K562 (cell line): Measurements from ENCODE around the gene MKNK1. TPM values are rescaled to one million over a fixed set of nuclear protein-coding genes. Genes with fewer than 3 reads are reported as not detected.

Source experiments
- ATAC-seq: fragments of 200-7000 bp; cut with Tn5 transposase; 3 replicates; pipeline ENCODE4 v1.9.1; 2020; ENCODE audit warnings: moderate library complexity
- BruUV-seq: library from RNA; stranded (reverse); fragments of 400-500 nt; replicated peaks from 2 replicates; lab custom pipeline; 2021; lab: Mats Ljungman, UMichigan
- CTCF ChIA-PET: fragments of 300-600 bp; formaldehyde crosslinking; extraction: SDS; loops from one replicate; lab custom pipeline; 2021; ENCODE audit warnings: low intra/inter-chr PET ratio; lab: Yijun Ruan, JAX
- POLR2A ChIA-PET: fragments of 300-600, 350-650 bp; sonication (Branson Sonifier 250); formaldehyde crosslinking; extraction: SDS; loops from one replicate; lab custom pipeline; 2021; ENCODE audit warnings: antibody characterized with exemption, inconsistent platforms; lab: Yijun Ruan, JAX
- DNase-seq, 4 experiments: peaks; one replicate each; pipeline versions ENCODE4 v3.0.0 to v3.0.0-alpha.2; 2011 to 2018; ENCODE audit warnings: low spot score in 3 of 4, mixed read lengths in 3 of 4; ENCODE audit errors: extremely low read depth in 1 of 4
- FAIRE-seq: peaks from 2 replicates; lab custom pipeline; 2011; peaks lifted over from hg19 to GRCh38; lab: Jason Lieb, UNC
- H2AFZ ChIP-seq: 2 replicates; pipeline ENCODE4 v1.6.0; 2011; ENCODE audit warnings: low read depth, low read length, control low read depth, inconsistent platforms
- H3K27ac ChIP-seq: fragments of 200-600 bp; 3 replicates; pipeline ENCODE4 v1.8.0; 2011; ENCODE audit warnings: low read depth, mild to moderate bottlenecking, control low read depth, inconsistent platforms, low read length, moderate library complexity, mixed read lengths; ENCODE audit errors: extremely low read depth
- H3K27me3 ChIP-seq, 2 experiments: fragments of 300-600 bp in 1 of 2; 2 replicates in 1 of 2; 3 replicates in 1 of 2; pipeline versions ENCODE4 v1.6.0 to v1.8.0; 2011; ENCODE audit warnings: inconsistent platforms in 2 of 2, low read length in 2 of 2, mild to moderate bottlenecking in 1 of 2, mixed read lengths in 1 of 2, moderate library complexity in 1 of 2; ENCODE audit not compliant: control insufficient read depth in 2 of 2, insufficient read depth in 2 of 2
- H3K36me3 ChIP-seq: fragments of 300-600 bp; 3 replicates; pipeline ENCODE4 v1.8.0; 2011; ENCODE audit warnings: mild to moderate bottlenecking, low read length, inconsistent platforms; ENCODE audit not compliant: control insufficient read depth, insufficient read depth
- H3K4me1 ChIP-seq, 2 experiments: fragments of 200-600 bp in 1 of 2; replicated peaks in 1 of 2; 2 replicates in 1 of 2; 3 replicates in 1 of 2; pipeline versions ENCODE4 v1.5.1 to v1.8.0; 2011; ENCODE audit warnings: inconsistent platforms in 2 of 2, low read length in 2 of 2, mild to moderate bottlenecking in 1 of 2, mixed read lengths in 1 of 2, moderate library complexity in 1 of 2; ENCODE audit not compliant: control insufficient read depth in 2 of 2, insufficient read depth in 2 of 2
- H3K4me2 ChIP-seq: 2 replicates; pipeline ENCODE4 v1.6.1; 2011; ENCODE audit warnings: low read length, control low read depth, inconsistent platforms, mixed read lengths; ENCODE audit not compliant: insufficient read depth
- H3K4me3 ChIP-seq: fragments of 200-600 bp; sonication (generic), shearing (Covaris generic); 2 replicates; pipeline ENCODE4 v1.5.1; 2016; ENCODE audit warnings: control low read depth, inconsistent platforms
- H3K79me2 ChIP-seq: fragments of 200-600 bp; 3 replicates; pipeline ENCODE4 v1.8.0; 2011; ENCODE audit warnings: low read length, inconsistent platforms; ENCODE audit not compliant: control insufficient read depth, insufficient read depth
- H3K9ac ChIP-seq, 2 experiments: 2 replicates each; pipeline versions ENCODE4 v1.6.0 to v1.6.1; 2011; ENCODE audit warnings: low read depth in 2 of 2, low read length in 2 of 2, control low read depth in 1 of 2, inconsistent platforms in 1 of 2, mild to moderate bottlenecking in 1 of 2, mixed read lengths in 1 of 2; ENCODE audit not compliant: insufficient read depth in 1 of 2
- H3K9me1 ChIP-seq: one replicate; pipeline ENCODE4 v1.6.0; 2011; ENCODE audit warnings: inconsistent platforms, mild to moderate bottlenecking, low read length, moderate library complexity; ENCODE audit not compliant: control insufficient read depth, insufficient read depth
- H3K9me3 ChIP-seq: replicated peaks from 2 replicates; pipeline ENCODE4 v1.5.1; 2011; ENCODE audit warnings: low read depth, low read length, inconsistent platforms; ENCODE audit not compliant: control insufficient read depth, insufficient read depth
- H4K20me1 ChIP-seq: replicated peaks from 2 replicates; pipeline ENCODE4 v1.6.1; 2011; ENCODE audit warnings: low read length, inconsistent platforms, mixed read lengths; ENCODE audit not compliant: control insufficient read depth, insufficient read depth
- CREBBP ChIP-seq: IDR thresholded peaks from one replicate; pipeline ENCODE4 v1.6.1; 2012; ENCODE audit warnings: low read depth, mild to moderate bottlenecking, control low read depth, inconsistent platforms, low read length
- FOXA3 ChIP-seq, 2 experiments: fragments of 450-650 bp in 1 of 2; sonication (generic) in 1 of 2; formaldehyde crosslinking; IDR thresholded peaks in 1 of 2; conservative IDR thresholded peaks in 1 of 2; 2 replicates each; pipeline versions ENCODE4 v1.4.0 to v1.8.0; 2020 to 2022; ENCODE audit warnings: mild to moderate bottlenecking in 2 of 2, missing genetic modification reagents in 1 of 2
- GABPB2 ChIP-seq: fragments of 250-450 bp; sonication (Bioruptor Pico); conservative IDR thresholded peaks from 2 replicates; pipeline ENCODE4 v1.5.1; 2021; ENCODE audit warnings: mild to moderate bottlenecking
- GTF2F1 ChIP-seq: IDR thresholded peaks from 2 replicates; pipeline ENCODE4 v1.6.1; 2011; ENCODE audit warnings: low read depth, low read length, improper control_type of control experiment
- HDAC8 ChIP-seq: fragments of 450-650 bp; IDR thresholded peaks from 2 replicates; pipeline ENCODE4 v1.6.1; 2016; ENCODE audit warnings: mild to moderate bottlenecking, missing genetic modification characterization, moderate library complexity, missing compliant biosample characterization
- HDGF ChIP-seq: fragments of 450-650 bp; IDR thresholded peaks from 2 replicates; pipeline ENCODE4 v1.6.1; 2016
- HSF4 ChIP-seq: fragments of 250-450 bp; sonication (Bioruptor Pico); IDR thresholded peaks from 2 replicates; pipeline ENCODE4 v2.1.2; 2022; ENCODE audit warnings: mild to moderate bottlenecking, moderate library complexity, borderline replicate concordance
- MCM5 ChIP-seq: fragments of 450-650 bp; IDR thresholded peaks from 2 replicates; pipeline ENCODE4 v1.6.1; 2016; ENCODE audit warnings: low read depth
- MEF2A ChIP-seq: IDR thresholded peaks from 2 replicates; pipeline ENCODE4 v1.6.1; 2011; ENCODE audit warnings: low read depth, mild to moderate bottlenecking, low read length, moderate library complexity; ENCODE audit not compliant: control insufficient read depth
- PML ChIP-seq: IDR thresholded peaks from 2 replicates; pipeline ENCODE4 v1.6.1; 2012; ENCODE audit warnings: low read length, inconsistent platforms
- SOX6 ChIP-seq: fragments of 450-650 bp; IDR thresholded peaks from 2 replicates; pipeline ENCODE4 v1.6.1; 2014; ENCODE audit warnings: mild to moderate bottlenecking
- WGBS: fragments of 100-300 bp; shearing (Covaris generic); methylation state at CpG from one replicate; pipeline ENCODE4 v1.1.6; 2016; ENCODE audit warnings: low coverage, mixed read lengths; ENCODE audit not compliant: insufficient coverage; ENCODE audit errors: missing lambda C conversion rate; 5-methylcytosine and 5-hydroxymethylcytosine counted together
- in situ Hi-C: fragments of 300-500 bp; cut with MboI; formaldehyde crosslinking; loops from 4 replicates; pipeline ENCODE4 v1.15.0; 2018; ENCODE audit warnings: inconsistent platforms, mixed read lengths
- intact Hi-C: fragments of 100-400 bp; cut with micrococcal nuclease; formaldehyde crosslinking; loops from 2 replicates; pipeline ENCODE4 v1.14.2; 2022
- polyA plus RNA-seq, 8 experiments: library from polyadenylated mRNA; depleted of rRNA in 4 of 8; stranded (reverse) in 5 of 8; unstranded in 3 of 8; fragments of >200 nt; fragmentation: Nextera tagmentation in 2 of 8; fragmentation: Illumina TruSeq in 1 of 8; extraction: Ambion mirVana in 2 of 8; extraction: Trizol in 1 of 8; gene quantifications; 2 replicates each; pipeline versions ENCODE4 v1.2.1 to v1.2.3, GENCODE V29; 2011 to 2014; ENCODE audit warnings: inconsistent platforms in 1 of 8, missing spikeins in 1 of 8
- total RNA-seq, 7 experiments: library from RNA; depleted of rRNA in 6 of 7; stranded (reverse); fragments of >200 nt in 6 of 7; fragmentation: Illumina TruSeq in 2 of 7; extraction: Trizol in 2 of 7; gene quantifications; 2 replicates each; pipeline versions ENCODE4 v1.2.1 to v1.2.3, GENCODE V29; 2011 to 2021; ENCODE audit warnings: low replicate concordance in 1 of 7
- TF ChIP-seq, protein P1 (sequence below): IDR thresholded peaks from 2 replicates; pipeline ENCODE4 v1.6.1; 2011; ENCODE audit not compliant: insufficient read length; ENCODE audit errors: extremely low read depth
- TF ChIP-seq, protein P2 (sequence below), 2 experiments: fragments of 450-650 bp; IDR thresholded peaks; 2 replicates each; pipeline ENCODE4 v1.6.1; 2016; ENCODE audit warnings: mild to moderate bottlenecking in 2 of 2, borderline replicate concordance in 1 of 2, low read depth in 1 of 2, moderate library complexity in 1 of 2

MKNK1 gene
- total and polyA plus RNA-seq, 9 of the 15 experiments (the other 6 are each of a cell fraction or from before 2014, with no cell fraction given) = 27.7 to 51.3 (median 43.7) TPM

DNA sequence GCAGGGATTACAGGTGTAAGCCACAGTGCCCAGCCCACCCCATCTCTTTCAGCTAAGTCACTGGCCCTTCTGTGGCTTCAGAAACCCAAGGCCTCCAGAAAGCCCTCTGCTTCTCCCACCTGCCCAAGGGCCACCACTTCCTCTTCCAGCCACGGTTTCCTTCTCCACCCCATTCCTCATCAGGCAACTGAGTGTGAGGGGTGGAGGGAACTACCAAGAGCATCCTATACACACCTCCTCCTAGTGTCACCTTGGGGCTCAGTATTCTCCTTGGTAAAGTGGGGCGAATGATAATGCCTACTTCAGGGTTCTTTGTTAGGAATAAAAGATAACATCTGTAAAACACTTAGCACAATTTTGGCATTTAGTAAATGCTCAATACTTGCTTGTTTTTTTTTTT, 82.7 kb downstream of the MKNK1 start:
- FAIRE-seq (no peak), DNase-seq (no peak), ATAC-seq (no peak)
- Histone ChIP-seq H3K9me3 (no peaks in the 10 kb centered on the region), H3K4me1 (peaks cover 90 to 95% of the 10 kb centered on the region in 2 experiments), H3K4me2 (no peak overlapping the region), H3K27ac (peak overlapping the region; percentile 85), H3K4me3 (no peak overlapping the region), H3K9ac (peak overlapping the region; percentile 5 to 67; a peak in 1 of 4 replicates), H2AFZ (peak overlapping the region; percentile 51; the same call in 1 of the 2 replicates), H3K9me1 (peaks cover 4% of the 10 kb centered on the region), H3K36me3 (no peaks in the 10 kb centered on the region), H4K20me1 (no peaks in the 10 kb centered on the region), H3K79me2 (no peaks in the 10 kb centered on the region), H3K27me3 (no peaks in the 10 kb centered on the region)
- ChIA-PET POLR2A (interaction anchor here (0.6 to 5.7 kb wide), 11 partner anchors 9 to 406 kb away, joined by 3 to 36 read pairs (median 3); partner anchors contain the start of gene KNCN), CTCF (interaction anchor here (1.1 to 1.3 kb wide), 2 partner anchors 43 to 78 kb away, joined by 3 to 4 read pairs; no protein-coding TSS in a partner anchor)
- BruUV-seq = no TSS peak
- in situ Hi-C loops = no loop called here
- intact Hi-C loops = no loop called here
- WGBS = 33% methylated on average over 2 of the region's 2 CpGs
- TF ChIP-seq PML = no peak
- no peak for TF ChIP-seq FOXA3 (CRISPR knock-in tag; conservative IDR thresholded peaks at IDR 0.05 in 1 of 2, IDR thresholded peaks at IDR 0.05 in 1 of 2)
- TF ChIP-seq MCM5 = no peak
- peak; percentile 23; the same call in 1 of the 2 replicates for TF ChIP-seq HDGF
- TF ChIP-seq HDAC8 (tag) = no peak
- TF ChIP-seq, protein P1, sequence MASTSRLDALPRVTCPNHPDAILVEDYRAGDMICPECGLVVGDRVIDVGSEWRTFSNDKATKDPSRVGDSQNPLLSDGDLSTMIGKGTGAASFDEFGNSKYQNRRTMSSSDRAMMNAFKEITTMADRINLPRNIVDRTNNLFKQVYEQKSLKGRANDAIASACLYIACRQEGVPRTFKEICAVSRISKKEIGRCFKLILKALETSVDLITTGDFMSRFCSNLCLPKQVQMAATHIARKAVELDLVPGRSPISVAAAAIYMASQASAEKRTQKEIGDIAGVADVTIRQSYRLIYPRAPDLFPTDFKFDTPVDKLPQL = no peak
- TF ChIP-seq, protein P2, sequence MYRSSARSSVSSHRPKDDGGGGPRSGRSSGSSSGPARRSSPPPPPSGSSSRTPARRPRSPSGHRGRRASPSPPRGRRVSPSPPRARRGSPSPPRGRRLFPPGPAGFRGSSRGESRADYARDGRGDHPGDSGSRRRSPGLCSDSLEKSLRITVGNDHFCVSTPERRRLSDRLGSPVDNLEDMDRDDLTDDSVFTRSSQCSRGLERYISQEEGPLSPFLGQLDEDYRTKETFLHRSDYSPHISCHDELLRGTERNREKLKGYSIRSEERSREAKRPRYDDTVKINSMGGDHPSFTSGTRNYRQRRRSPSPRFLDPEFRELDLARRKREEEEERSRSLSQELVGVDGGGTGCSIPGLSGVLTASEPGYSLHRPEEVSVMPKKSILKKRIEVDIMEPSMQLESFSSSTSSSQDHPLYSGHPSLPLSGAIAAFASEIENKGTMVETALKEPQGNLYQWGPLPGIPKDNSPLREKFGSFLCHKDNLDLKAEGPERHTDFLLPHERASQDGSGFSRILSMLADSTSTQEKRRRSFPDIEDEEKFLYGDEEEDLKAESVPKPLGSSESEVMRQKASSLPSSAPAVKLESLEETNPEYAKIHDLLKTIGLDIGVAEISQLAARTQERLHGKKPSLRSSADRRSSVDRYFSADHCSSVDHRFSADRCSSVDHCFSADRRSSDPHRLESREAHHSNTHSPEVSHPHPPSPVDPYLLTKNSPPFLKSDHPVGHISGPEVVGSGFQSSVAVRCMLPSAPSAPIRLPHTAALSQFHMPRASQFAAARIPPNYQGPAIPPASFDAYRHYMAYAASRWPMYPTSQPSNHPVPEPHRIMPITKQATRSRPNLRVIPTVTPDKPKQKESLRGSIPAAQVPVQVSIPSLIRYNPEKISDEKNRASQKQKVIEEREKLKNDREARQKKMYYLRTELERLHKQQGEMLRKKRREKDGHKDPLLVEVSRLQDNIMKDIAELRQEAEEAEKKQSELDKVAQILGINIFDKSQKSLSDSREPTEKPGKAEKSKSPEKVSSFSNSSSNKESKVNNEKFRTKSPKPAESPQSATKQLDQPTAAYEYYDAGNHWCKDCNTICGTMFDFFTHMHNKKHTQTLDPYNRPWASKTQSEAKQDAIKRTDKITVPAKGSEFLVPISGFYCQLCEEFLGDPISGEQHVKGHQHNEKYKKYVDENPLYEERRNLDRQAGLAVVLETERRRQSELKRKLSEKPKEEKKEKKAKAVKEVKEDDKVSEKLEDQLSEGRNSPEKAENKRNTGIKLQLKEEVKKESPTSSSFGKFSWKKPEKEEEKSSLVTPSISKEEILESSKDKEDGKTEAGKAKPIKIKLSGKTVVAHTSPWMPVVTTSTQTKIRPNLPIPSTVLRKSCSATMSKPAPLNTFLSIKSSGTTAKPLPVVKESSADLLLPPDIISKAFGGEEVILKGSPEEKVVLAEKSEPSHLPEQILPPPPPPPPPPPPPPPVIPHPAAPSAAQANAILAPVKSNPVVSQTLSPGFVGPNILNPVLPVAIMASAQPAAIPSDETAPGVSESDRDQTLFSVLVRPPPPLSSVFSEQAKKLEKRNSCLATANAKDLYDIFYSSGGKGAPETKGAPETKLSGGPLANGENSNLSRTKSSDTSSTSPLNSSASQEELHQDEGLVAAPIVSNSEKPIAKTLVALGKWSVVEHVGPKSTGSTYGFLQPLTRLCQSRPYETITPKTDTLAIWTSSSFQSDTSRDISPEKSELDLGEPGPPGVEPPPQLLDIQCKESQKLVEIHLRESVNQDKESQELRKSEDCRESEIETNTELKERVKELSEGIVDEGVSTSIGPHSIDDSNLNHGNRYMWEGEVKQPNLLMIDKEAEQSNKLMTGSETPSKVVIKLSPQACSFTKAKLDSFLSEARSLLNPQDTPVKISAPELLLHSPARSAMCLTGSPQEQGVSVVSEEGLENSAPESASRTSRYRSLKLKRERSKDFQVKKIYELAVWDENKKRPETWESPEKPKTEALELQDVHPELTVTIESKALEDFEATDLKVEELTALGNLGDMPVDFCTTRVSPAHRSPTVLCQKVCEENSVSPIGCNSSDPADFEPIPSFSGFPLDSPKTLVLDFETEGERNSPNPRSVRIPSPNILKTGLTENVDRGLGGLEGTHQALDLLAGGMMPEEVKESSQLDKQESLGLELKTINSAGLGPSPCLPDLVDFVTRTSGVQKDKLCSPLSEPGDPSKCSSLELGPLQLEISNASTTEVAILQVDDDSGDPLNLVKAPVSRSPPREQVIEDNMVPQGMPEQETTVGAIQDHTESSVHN (IDR thresholded peaks at IDR 0.05; ENCODE audit: borderline replicate concordance in 1 of 2, low read depth in 1 of 2) = no peak
- TF ChIP-seq GTF2F1 = no peak
- no peak for TF ChIP-seq CREBBP
- TF ChIP-seq MEF2A = no peak
- TF ChIP-seq GABPB2 = no peak
- 0 out of 2 replicates have a peak, but pooled peaks have one; percentile 13 for TF ChIP-seq SOX6
- TF ChIP-seq HSF4 (CRISPR knock-in tag) = no peak
